ENCODE measurements around the gene LPP. TPM values are rescaled to one million over a fixed set of nuclear protein-coding genes. Genes with fewer than 3 reads are reported as not detected.

The LPP gene
- total and polyA plus RNA-seq, 2 of the 4 experiments (the other 2 are of a cell fraction): 16.0 to 130 TPM

GRCh38 chr3:188721312-188721711, 567.4 kb downstream of the LPP start:
- H2BK20ac ChIP-seq (ENCODE audit: low read depth, low read length): no peak overlapping the region
- H3K4me1 ChIP-seq (ENCODE audit: control insufficient read depth, insufficient read depth, low read length): peaks cover 2% of the 10 kb centered on the region
- no peaks in the 10 kb centered on the region for H3K27me3 ChIP-seq (ENCODE audit: control insufficient read depth, insufficient read depth, low read length)
- POLR2A ChIA-PET (ENCODE audit: unreplicated experiment): no interaction called here
- H3K79me1 ChIP-seq (ENCODE audit: low read depth in 1 of 2, low read length in 2 of 2): peaks cover 44 to 80% of the 10 kb centered on the region in 2 experiments
- DNase-seq (no peak), ATAC-seq (ENCODE audit: low read depth) (no peak)
- dilution Hi-C loops (cut with HindIII; ENCODE audit: low sequenced_read_pairs, unreplicated experiment) (no loop called here), intact Hi-C loops (cut with micrococcal nuclease) (no loop called here), in situ Hi-C loops (cut with MboI; ENCODE audit: low sequenced_read_pairs) (no loop called here)
- no peak overlapping the region for H4K8ac ChIP-seq (ENCODE audit: low read depth in 2 of 2, low read length in 2 of 2)
- H3K56ac ChIP-seq (ENCODE audit: extremely low read depth, insufficient read depth, low read length): no peak overlapping the region
- no peak overlapping the region for H3K14ac ChIP-seq (replicated peaks; ENCODE audit: low read depth, low read length)
- CTCF ChIA-PET: no interaction called here
- no peak overlapping the region for H3K4me2 ChIP-seq (ENCODE audit: low read depth, low read length)
- H4K20me1 ChIP-seq (ENCODE audit: insufficient read depth, low read length): peaks cover 23% of the 10 kb centered on the region; the same call in 1 of the 2 replicates
- no peak overlapping the region for H2AK9ac ChIP-seq (replicated peaks; ENCODE audit: low read depth, low read length, poor library complexity)
- BruUV-seq (replicated peaks): no TSS peak
- H3K18ac ChIP-seq (ENCODE audit: low read depth, low read length): no peak overlapping the region
- H3K4me3 ChIP-seq (ENCODE audit: insufficient read depth, low read depth, low read length): no peak overlapping the region
- no peak overlapping the region for H3K9ac ChIP-seq (ENCODE audit: low read depth, low read length)
- H3K27ac ChIP-seq (ENCODE audit: insufficient read depth, low read length): no peak overlapping the region
- no peak for TF ChIP-seq MAFK (IDR thresholded peaks at IDR 0.05; ENCODE audit: low read depth, low read length)
- no peak for TF ChIP-seq POLR2A (IDR thresholded peaks at IDR 0.05; ENCODE audit: low read depth, low read length)
- TF ChIP-seq BHLHE40 (IDR thresholded peaks at IDR 0.05; ENCODE audit: low read depth, low read length): no peak
- no peak for TF ChIP-seq RAD21 (IDR thresholded peaks at IDR 0.05; ENCODE audit: low read length)
- TF ChIP-seq ELK1 (IDR thresholded peaks at IDR 0.05; ENCODE audit: borderline replicate concordance, low read depth, low read length): no peak
- TF ChIP-seq RCOR1 (IDR thresholded peaks at IDR 0.05; ENCODE audit: insufficient replicate concordance, low read length): no peak
- no peak for TF ChIP-seq SMC3 (IDR thresholded peaks at IDR 0.05; ENCODE audit: low read depth, low read length)
- no peak for TF ChIP-seq NFE2L2 (IDR thresholded peaks at IDR 0.05; ENCODE audit: low read depth, low read length)
- no peak for TF ChIP-seq CEBPB (IDR thresholded peaks at IDR 0.05; ENCODE audit: low read depth, low read length)
- no peak for TF ChIP-seq FOS (IDR thresholded peaks at IDR 0.05; ENCODE audit: low read depth, low read length)
- no peak overlapping the region for H3K4ac ChIP-seq (ENCODE audit: low read depth, low read length)
- no peak overlapping the region for H4K5ac ChIP-seq (ENCODE audit: low read depth, low read length)
- WGBS, 2 experiments (ENCODE audit: extremely low coverage in 2 of 2, insufficient read length in 1 of 2): no CpG with 5 or more reads among the region's 4 CpGs
- H2BK120ac ChIP-seq (ENCODE audit: low read depth, low read length): no peak overlapping the region
- no peak overlapping the region for H2BK5ac ChIP-seq (ENCODE audit: low read depth, low read length, poor library complexity, severe bottlenecking)
- no peak overlapping the region for H2AFZ ChIP-seq (replicated peaks; ENCODE audit: low read length, poor library complexity)
- H4K91ac ChIP-seq (ENCODE audit: insufficient read depth, low read depth, low read length): no peak overlapping the region
- H3K9me1 ChIP-seq (ENCODE audit: insufficient read depth, low read length): peaks cover 19% of the 10 kb centered on the region
- H2AK5ac ChIP-seq (ENCODE audit: low read depth, low read length): no peak overlapping the region
- H2BK15ac ChIP-seq (ENCODE audit: low read depth, low read length): no peak overlapping the region
- no peak overlapping the region for H3K23ac ChIP-seq (ENCODE audit: low read depth, low read length)
- no peaks in the 10 kb centered on the region for H3K36me3 ChIP-seq (ENCODE audit: control insufficient read depth, insufficient read depth, low read length)
- H3K9me3 ChIP-seq (ENCODE audit: control insufficient read depth, insufficient read depth, low read length): no peaks in the 10 kb centered on the region
